ENCODE data around the gene NUP188. TPM values are rescaled to one million over a fixed set of nuclear protein-coding genes. Genes with fewer than 3 reads are reported as not detected.

The NUP188 gene
- total and polyA plus RNA-seq, 2 of the 13 experiments (the other 11 are each of a cell fraction or from before 2014, with no cell fraction given): 28.0 to 38.5 TPM

GRCh38 chr9:128921881-128922763 is 25.4 kb upstream of the NUP188 start (continued):
- no peak for TF ChIP-seq ZNF703 (CRISPR knock-in tag; IDR thresholded peaks at IDR 0.05; ENCODE audit: borderline replicate concordance)
- no peak for TF ChIP-seq ZNF33B (CRISPR knock-in tag; IDR thresholded peaks at IDR 0.05)
- TF ChIP-seq POLR2AphosphoS5 (IDR thresholded peaks at IDR 0.05; ENCODE audit: low read depth, low read length): peak; percentile 72
- no peak for TF ChIP-seq IKZF4 (CRISPR knock-in tag; IDR thresholded peaks at IDR 0.05; ENCODE audit: borderline replicate concordance, low read depth, not compliant biosample characterization)
- no peak for TF ChIP-seq FOXC1 (CRISPR knock-in tag; IDR thresholded peaks at IDR 0.05; ENCODE audit: borderline replicate concordance)
- no peak for TF ChIP-seq KLF6 (CRISPR knock-in tag; IDR thresholded peaks at IDR 0.05)
- no peak for TF ChIP-seq RXRA (CRISPR knock-in tag; IDR thresholded peaks at IDR 0.05)
- TF ChIP-seq, protein P1, sequence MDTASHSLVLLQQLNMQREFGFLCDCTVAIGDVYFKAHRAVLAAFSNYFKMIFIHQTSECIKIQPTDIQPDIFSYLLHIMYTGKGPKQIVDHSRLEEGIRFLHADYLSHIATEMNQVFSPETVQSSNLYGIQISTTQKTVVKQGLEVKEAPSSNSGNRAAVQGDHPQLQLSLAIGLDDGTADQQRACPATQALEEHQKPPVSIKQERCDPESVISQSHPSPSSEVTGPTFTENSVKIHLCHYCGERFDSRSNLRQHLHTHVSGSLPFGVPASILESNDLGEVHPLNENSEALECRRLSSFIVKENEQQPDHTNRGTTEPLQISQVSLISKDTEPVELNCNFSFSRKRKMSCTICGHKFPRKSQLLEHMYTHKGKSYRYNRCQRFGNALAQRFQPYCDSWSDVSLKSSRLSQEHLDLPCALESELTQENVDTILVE (CRISPR knock-in tag; IDR thresholded peaks at IDR 0.05): no peak
- TF ChIP-seq SNAPC4 (CRISPR knock-in tag; IDR thresholded peaks at IDR 0.05): no peak
- TF ChIP-seq KLF16 (CRISPR knock-in tag; IDR thresholded peaks at IDR 0.05): 0 out of 4 replicates have a peak, but pooled peaks of 1 of the 2 experiments have one; percentile 11
- peak; percentile 98 for TF ChIP-seq ZNF652 (CRISPR knock-in tag; IDR thresholded peaks at IDR 0.05; ENCODE audit: borderline replicate concordance, low read depth)
- no peak for TF ChIP-seq ZNF496 (CRISPR knock-in tag; IDR thresholded peaks at IDR 0.05; ENCODE audit: insufficient replicate concordance)
- TF ChIP-seq ZNF552 (CRISPR knock-in tag; IDR thresholded peaks at IDR 0.05; ENCODE audit: borderline replicate concordance): no peak
- no peak for TF ChIP-seq ZNF891 (CRISPR knock-in tag; IDR thresholded peaks at IDR 0.05)
- no peak for TF ChIP-seq ZSCAN22 (CRISPR knock-in tag; IDR thresholded peaks at IDR 0.05)
- no peak for TF ChIP-seq ZNF598 (CRISPR knock-in tag; IDR thresholded peaks at IDR 0.05; ENCODE audit: borderline replicate concordance)
- TF ChIP-seq MTF1 (CRISPR knock-in tag; IDR thresholded peaks at IDR 0.05): no peak
- TF ChIP-seq ZNF768 (CRISPR knock-in tag; IDR thresholded peaks at IDR 0.05): no peak; the same call in 1 of the 2 replicates
- no peak for TF ChIP-seq ZNF180 (CRISPR knock-in tag; IDR thresholded peaks at IDR 0.05; ENCODE audit: borderline replicate concordance, low read depth)
- TF ChIP-seq, protein P2, sequence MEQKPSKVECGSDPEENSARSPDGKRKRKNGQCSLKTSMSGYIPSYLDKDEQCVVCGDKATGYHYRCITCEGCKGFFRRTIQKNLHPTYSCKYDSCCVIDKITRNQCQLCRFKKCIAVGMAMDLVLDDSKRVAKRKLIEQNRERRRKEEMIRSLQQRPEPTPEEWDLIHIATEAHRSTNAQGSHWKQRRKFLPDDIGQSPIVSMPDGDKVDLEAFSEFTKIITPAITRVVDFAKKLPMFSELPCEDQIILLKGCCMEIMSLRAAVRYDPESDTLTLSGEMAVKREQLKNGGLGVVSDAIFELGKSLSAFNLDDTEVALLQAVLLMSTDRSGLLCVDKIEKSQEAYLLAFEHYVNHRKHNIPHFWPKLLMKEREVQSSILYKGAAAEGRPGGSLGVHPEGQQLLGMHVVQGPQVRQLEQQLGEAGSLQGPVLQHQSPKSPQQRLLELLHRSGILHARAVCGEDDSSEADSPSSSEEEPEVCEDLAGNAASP (CRISPR knock-in tag; IDR thresholded peaks at IDR 0.05; ENCODE audit: borderline replicate concordance): no peak
- TF ChIP-seq SNAI1 (CRISPR knock-in tag; IDR thresholded peaks at IDR 0.05; ENCODE audit: borderline replicate concordance): 0 out of 2 replicates have a peak, but pooled peaks have one; percentile 24
- no peak for TF ChIP-seq ZNF530 (CRISPR knock-in tag; IDR thresholded peaks at IDR 0.05; ENCODE audit: low read depth)
- no peak for TF ChIP-seq ZNF20 (CRISPR knock-in tag; IDR thresholded peaks at IDR 0.05)

Measured in HepG2 (cell line).